ENCODE measurements around the gene BTBD19. TPM values are rescaled to one million over a fixed set of nuclear protein-coding genes. Genes with fewer than 3 reads are reported as not detected.
"Not testable (repeated sequence)": the region's sequence is repeated elsewhere in the genome, so short reads cannot be mapped to it uniquely, and the experiment has no call there.

Gene BTBD19
- total RNA-seq, 2 experiments from 2014 or later = 6.0 to 7.7 TPM

GRCh38 chr1:44819196-44819607, 10.9 kb downstream of the BTBD19 start:
- no peak for DNase-seq
- peaks cover 10% of the 10 kb centered on the region for H3K36me3 Mint-ChIP-seq (ENCODE audit: low read depth)
- H3K27me3 Mint-ChIP-seq = no peaks in the 10 kb centered on the region
- no peaks in the 10 kb centered on the region for H3K9me3 Mint-ChIP-seq
- ChIA-PET CTCF (interaction anchor here (0.7 to 6.3 kb wide), 7 partner anchors 10 to 193 kb away, joined by 3 to 24 read pairs (median 4); partner anchors contain the start of genes BTBD19, DYNLT4, PLK3 and RNU5D-1), POLR2A (interaction anchor here (0.5 to 1.6 kb wide), 18 partner anchors 8 to 699 kb away, joined by 3 to 40 read pairs (median 4); partner anchors contain the start of genes BTBD19, DYNLT4, PLK3 and TOE1)
- H3K4me1 Mint-ChIP-seq = peaks cover 52% of the 10 kb centered on the region
- H3K27ac Mint-ChIP-seq = peak overlapping the region; percentile 100
- H3K4me3 Mint-ChIP-seq = peak overlapping the region; percentile 87

DNA sequence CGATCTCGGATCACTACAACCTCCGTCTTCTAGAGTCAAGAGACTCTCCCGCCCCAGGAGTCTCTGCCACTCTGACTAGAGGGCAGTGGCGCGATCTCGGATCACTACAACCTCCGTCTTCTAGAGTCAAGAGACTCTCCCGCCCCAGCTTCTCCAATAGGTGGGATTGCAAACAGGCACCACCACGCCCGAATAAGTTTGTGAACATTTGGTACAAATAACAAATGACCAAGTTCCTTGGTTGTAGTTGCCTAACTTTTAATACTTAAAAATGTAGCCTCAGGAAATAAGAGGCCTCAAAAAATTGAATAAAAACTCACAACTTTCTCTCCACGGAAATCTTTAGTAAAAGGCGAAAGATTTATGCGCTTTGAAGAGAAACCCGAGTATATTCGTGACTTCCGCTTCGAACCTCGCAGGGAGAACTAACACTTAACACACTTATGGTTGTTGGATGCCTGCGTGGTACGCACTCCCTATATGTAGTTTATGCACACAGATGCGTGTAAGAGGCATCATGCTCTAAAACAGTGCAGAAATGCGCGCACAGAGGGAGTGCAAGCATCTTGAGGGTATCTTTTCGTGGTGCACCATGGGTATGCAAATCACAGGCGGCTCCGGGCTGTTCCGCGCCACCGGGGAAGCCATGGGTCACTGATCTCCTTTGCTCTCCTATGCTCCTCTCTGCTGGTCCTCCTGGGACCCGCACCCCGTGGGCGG, 11.4 kb downstream of the BTBD19 start:
- Mint-ChIP-seq H3K9me3 (no peaks in the 10 kb centered on the region), H3K4me1 (peaks cover 48% of the 10 kb centered on the region), H3K36me3 (ENCODE audit: low read depth) (peaks cover 9% of the 10 kb centered on the region), H3K27ac (peak overlapping the region; percentile 100), H3K27me3 (peaks cover 2% of the 10 kb centered on the region), H3K4me3 (peak overlapping the region; percentile 87)
- ChIA-PET CTCF (interaction anchor here (0.6 to 6.3 kb wide), 10 partner anchors 8 to 479 kb away, joined by 3 to 24 read pairs (median 4); partner anchors contain the start of genes BTBD19, DYNLT4, PLK3 and RNU5D-1), POLR2A (interaction anchor here (0.6 to 1.6 kb wide), 18 partner anchors 9 to 699 kb away, joined by 3 to 40 read pairs (median 4); partner anchors contain the start of genes BTBD19, DYNLT4, PLK3 and TOE1)
- peak; percentile 86 for DNase-seq

DNA sequence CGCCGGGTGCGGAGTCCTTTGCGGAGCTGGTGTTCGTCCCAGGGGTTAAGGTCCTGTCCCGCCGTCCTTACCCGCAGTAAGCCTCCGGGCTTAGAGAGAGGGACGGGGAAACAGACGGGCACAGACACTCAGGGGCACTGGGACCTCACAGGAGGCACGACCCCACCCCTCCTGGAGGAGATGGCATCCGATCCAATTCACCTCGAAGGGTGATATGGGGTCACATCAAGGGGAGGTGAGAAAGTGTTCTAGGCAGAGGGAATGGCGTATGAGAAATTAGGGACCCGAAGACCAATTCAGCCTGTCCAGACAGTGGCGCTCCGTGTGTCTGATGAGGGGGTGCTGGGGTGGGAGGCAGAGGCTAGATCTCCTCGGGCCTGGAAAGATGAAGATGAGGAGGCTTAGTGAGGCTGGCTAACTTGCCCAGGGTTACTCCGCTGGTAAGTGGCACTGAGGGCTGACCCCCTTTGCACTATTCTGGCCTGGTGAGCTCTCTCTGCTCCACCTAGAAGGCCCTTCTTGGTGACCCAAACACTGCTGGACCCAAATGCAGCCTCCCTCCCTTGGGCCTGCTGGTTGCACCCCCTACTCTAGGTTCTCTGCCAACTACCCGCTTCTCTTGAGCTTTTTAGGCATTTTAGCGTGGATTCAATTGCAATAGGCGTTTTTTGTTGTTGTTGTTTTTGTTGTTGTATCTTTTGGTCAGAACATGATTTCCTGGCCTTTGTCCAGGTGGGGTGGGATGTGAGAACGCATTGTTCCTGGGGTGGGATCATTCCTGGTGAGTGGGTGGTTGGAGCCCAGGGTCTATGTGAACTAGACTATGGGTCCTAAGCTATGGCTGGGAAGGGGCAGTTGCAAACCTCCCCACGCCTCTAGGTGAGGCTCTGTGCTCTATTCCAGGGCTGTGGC, 12.3 kb downstream of the BTBD19 start:
- ChIA-PET CTCF (interaction anchor here (0.6 to 6.3 kb wide), 7 partner anchors 8 to 478 kb away, joined by 3 to 24 read pairs (median 5); partner anchors contain the start of genes PLK3 and RNU5D-1), POLR2A (interaction anchor here (1.0 to 1.3 kb wide), 3 partner anchors 21 to 99 kb away, joined by 4 to 7 read pairs (median 4); no protein-coding TSS in a partner anchor)
- Mint-ChIP-seq H3K4me1 (peaks cover 42% of the 10 kb centered on the region), H3K27ac (peak overlapping the region; percentile 100), H3K9me3 (no peaks in the 10 kb centered on the region), H3K4me3 (peak overlapping the region; percentile 87), H3K36me3 (ENCODE audit: low read depth) (peaks cover 2% of the 10 kb centered on the region), H3K27me3 (peaks cover 2% of the 10 kb centered on the region)
- no peak for DNase-seq

DNA sequence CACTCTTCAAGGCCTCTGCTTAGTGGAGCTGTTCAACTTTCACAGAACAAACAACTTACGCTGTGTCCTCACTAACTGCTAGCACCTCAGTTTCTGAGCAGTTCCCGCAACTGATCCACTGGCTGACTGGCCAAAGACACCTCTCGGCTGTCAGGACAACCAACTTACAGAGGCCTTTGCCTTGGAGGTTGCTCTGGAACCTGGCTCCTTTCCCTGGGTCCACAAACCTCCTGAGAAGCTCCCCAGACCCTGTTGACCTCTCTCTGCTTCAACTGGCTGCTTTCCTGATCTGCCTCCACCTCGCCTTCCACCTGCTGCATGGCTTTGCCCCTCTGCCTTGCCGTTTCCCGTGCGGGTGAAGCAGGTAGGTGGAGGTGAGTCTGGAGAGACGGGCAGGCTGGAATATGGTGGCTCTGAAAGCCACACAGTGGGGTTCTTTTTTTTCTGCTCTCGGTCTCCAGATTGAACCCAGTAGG, 13.0 kb downstream of the BTBD19 start:
- ChIA-PET POLR2A (interaction anchor here (1.0 to 1.3 kb wide), 3 partner anchors 22 to 100 kb away, joined by 4 to 7 read pairs (median 4); no protein-coding TSS in a partner anchor), CTCF (interaction anchor here (0.7 to 6.3 kb wide), 9 partner anchors 8 to 672 kb away, joined by 3 to 24 read pairs (median 4); partner anchors contain the start of genes PLK3 and RNU5D-1)
- Mint-ChIP-seq H3K36me3 (ENCODE audit: low read depth) (no peaks in the 10 kb centered on the region), H3K4me1 (peaks cover 45% of the 10 kb centered on the region), H3K27ac (peak overlapping the region; percentile 100), H3K4me3 (peak overlapping the region; percentile 87), H3K9me3 (no peaks in the 10 kb centered on the region), H3K27me3 (peaks cover 2% of the 10 kb centered on the region)
- DNase-seq = no peak

- no peak overlapping the region for H3K27ac Mint-ChIP-seq
- ChIA-PET POLR2A (no interaction called here), CTCF (interaction anchor here (0.7 to 6.3 kb wide), 11 partner anchors 7 to 671 kb away, joined by 3 to 24 read pairs (median 4); partner anchors contain the start of genes DYNLT4, PLK3 and RNU5D-1)
- H3K9me3 Mint-ChIP-seq = no peaks in the 10 kb centered on the region
- peaks cover 2% of the 10 kb centered on the region for H3K27me3 Mint-ChIP-seq
- no peak overlapping the region for H3K4me3 Mint-ChIP-seq
- H3K4me1 Mint-ChIP-seq = peaks cover 43% of the 10 kb centered on the region
- H3K36me3 Mint-ChIP-seq (ENCODE audit: low read depth) = no peaks in the 10 kb centered on the region
- DNase-seq = no peak
Measured at GRCh38 chr1:44822131-44822701, 13.9 kb downstream of the BTBD19 start.

GRCh38 chr1:44822981-44823451, 14.7 kb downstream of the BTBD19 start:
- no peaks in the 10 kb centered on the region for H3K36me3 Mint-ChIP-seq (ENCODE audit: low read depth)
- H3K27me3 Mint-ChIP-seq = peaks cover 2% of the 10 kb centered on the region
- ChIA-PET CTCF (interaction anchor here (0.5 to 6.3 kb wide), 7 partner anchors 6 to 163 kb away, joined by 3 to 24 read pairs (median 5); partner anchors contain the start of gene EIF2B3), POLR2A (no interaction called here)
- no peak overlapping the region for H3K27ac Mint-ChIP-seq
- no peak for DNase-seq
- no peak overlapping the region for H3K4me3 Mint-ChIP-seq
- peaks cover 37% of the 10 kb centered on the region for H3K4me1 Mint-ChIP-seq
- H3K9me3 Mint-ChIP-seq = no peaks in the 10 kb centered on the region

GRCh38 chr1:44824392-44824791, 16.1 kb downstream of the BTBD19 start:
- H3K36me3 Mint-ChIP-seq (ENCODE audit: low read depth); POLR2A ChIA-PET; H3K4me3 Mint-ChIP-seq; H3K9me3 Mint-ChIP-seq; DNase-seq; H3K27ac Mint-ChIP-seq; H3K27me3 Mint-ChIP-seq: not testable (repeated sequence)
- H3K4me1 Mint-ChIP-seq = peaks cover 26% of the 10 kb centered on the region
- CTCF ChIA-PET = interaction anchor here (1.6 to 2.5 kb wide), 2 partner anchors 8 to 31 kb away, joined by 3 to 6 read pairs; no protein-coding TSS in a partner anchor

GRCh38 chr1:44826375-44827196, 18.3 kb downstream of the BTBD19 start:
- DNase-seq = no peak
- CTCF ChIA-PET = interaction anchor here (0.6 to 4.2 kb wide), 4 partner anchors 7 to 118 kb away, joined by 3 to 24 read pairs (median 4); partner anchors contain the start of gene RPS8
- H3K4me1 Mint-ChIP-seq = peaks cover 10% of the 10 kb centered on the region
- H3K36me3 Mint-ChIP-seq (ENCODE audit: low read depth) = no peaks in the 10 kb centered on the region
- no peaks in the 10 kb centered on the region for H3K9me3 Mint-ChIP-seq
- no peak overlapping the region for H3K4me3 Mint-ChIP-seq
- H3K27ac Mint-ChIP-seq = peak overlapping the region; percentile 36
- H3K27me3 Mint-ChIP-seq = peaks cover 2% of the 10 kb centered on the region
- POLR2A ChIA-PET = no interaction called here

- no peak overlapping the region for H3K4me3 Mint-ChIP-seq
- DNase-seq = no peak
- CTCF ChIA-PET = interaction anchor here (1.2 to 4.2 kb wide), 3 partner anchors 8 to 40 kb away, joined by 4 to 24 read pairs (median 6); no protein-coding TSS in a partner anchor
- no peaks in the 10 kb centered on the region for H3K9me3 Mint-ChIP-seq
- POLR2A ChIA-PET = no interaction called here
- H3K27me3 Mint-ChIP-seq = peaks cover 2% of the 10 kb centered on the region
- no peak overlapping the region for H3K27ac Mint-ChIP-seq
- no peaks in the 10 kb centered on the region for H3K36me3 Mint-ChIP-seq (ENCODE audit: low read depth)
- H3K4me1 Mint-ChIP-seq = peaks cover 8% of the 10 kb centered on the region
Measured at GRCh38 chr1:44827197-44828002, 19.1 kb downstream of the BTBD19 start.

- H3K27ac Mint-ChIP-seq = no peak overlapping the region
- no peaks in the 10 kb centered on the region for H3K36me3 Mint-ChIP-seq (ENCODE audit: low read depth)
- ChIA-PET CTCF (interaction anchor here (1.2 to 4.2 kb wide), 3 partner anchors 8 to 40 kb away, joined by 4 to 24 read pairs (median 6); no protein-coding TSS in a partner anchor), POLR2A (no interaction called here)
- DNase-seq = no peak
- H3K9me3 Mint-ChIP-seq = no peaks in the 10 kb centered on the region
- H3K27me3 Mint-ChIP-seq = peaks cover 2% of the 10 kb centered on the region
- H3K4me3 Mint-ChIP-seq = no peak overlapping the region
- peaks cover 6% of the 10 kb centered on the region for H3K4me1 Mint-ChIP-seq
Measured at GRCh38 chr1:44828003-44828651, 19.8 kb downstream of the BTBD19 start.

Measured in activated CD4-positive, alpha-beta T cell treated with anti-CD3 and anti-CD28 coated beads, Interleukin-2, amount 10 ng/mL, durations not matched to agents 7 days and 5 days (primary cell).